Endothelial cell of umbilical vein (primary cell): ENCODE data around the gene FOXP1. TPM values are rescaled to one million over a fixed set of nuclear protein-coding genes. Genes with fewer than 3 reads are reported as not detected.

Experiments used
- BruUV-seq: library from RNA; stranded (reverse); fragments of 400-500 nt; replicated peaks from 2 replicates; lab custom pipeline; 2021; lab: Mats Ljungman, UMichigan
- CTCF ChIA-PET: fragments of 300-600, 350-600 bp; sonication (Branson Sonifier 250); formaldehyde crosslinking; loops from one replicate; lab custom pipeline; 2021; ENCODE audit warnings: antibody characterized with exemption, inconsistent platforms; lab: Charles Lee
- POLR2A ChIA-PET: fragments of 300-600, 350-600 bp; sonication (Branson Sonifier 250); formaldehyde crosslinking; loops from one replicate; lab custom pipeline; 2021; ENCODE audit warnings: antibody characterized with exemption, inconsistent platforms; lab: Charles Lee
- DNase-seq: peaks from one replicate; pipeline ENCODE4 v3.0.0-alpha.2; 2011; ENCODE audit warnings: low read depth, low spot score
- FAIRE-seq: peaks from 2 replicates; lab custom pipeline; 2011; peaks lifted over from hg19 to GRCh38; lab: Jason Lieb, UNC
- H2AFZ ChIP-seq: 2 replicates; pipeline ENCODE4 v1.6.0; 2012; ENCODE audit warnings: low read depth, low read length, control low read depth, inconsistent platforms
- H3K27ac ChIP-seq: 2 replicates; pipeline ENCODE4 v1.5.1; 2011; ENCODE audit warnings: low read depth, mild to moderate bottlenecking, control low read depth, low read length, moderate library complexity; ENCODE audit not compliant: insufficient read depth
- H3K27me3 ChIP-seq, 2 experiments: 2 replicates each; pipeline versions ENCODE4 v1.6.0 to v1.6.1; 2011; ENCODE audit warnings: low read length in 2 of 2, mixed read lengths in 1 of 2; ENCODE audit not compliant: control insufficient read depth in 2 of 2, insufficient read depth in 2 of 2
- H3K36me3 ChIP-seq, 2 experiments: 2 replicates in 1 of 2; 3 replicates in 1 of 2; pipeline ENCODE4 v1.5.1; 2011; ENCODE audit warnings: low read length in 2 of 2, mild to moderate bottlenecking in 1 of 2, moderate library complexity in 1 of 2; ENCODE audit not compliant: control insufficient read depth in 2 of 2, insufficient read depth in 2 of 2; ENCODE audit errors: extremely low read depth in 1 of 2
- H3K4me1 ChIP-seq: 3 replicates; pipeline ENCODE4 v1.5.1; 2011; ENCODE audit warnings: mild to moderate bottlenecking, low read length; ENCODE audit not compliant: control insufficient read depth, insufficient read depth; ENCODE audit errors: extremely low read depth
- H3K4me2 ChIP-seq: 2 replicates; pipeline ENCODE4 v1.6.1; 2011; ENCODE audit warnings: low read length, control low read depth, mixed read lengths; ENCODE audit not compliant: insufficient read depth
- H3K4me3 ChIP-seq, 3 experiments: fragments of 200-600 bp in 1 of 3; sonication (generic), shearing (Covaris generic) in 1 of 3; replicated peaks in 1 of 3; 2 replicates each; pipeline ENCODE4 v1.5.1; 2011 to 2016; ENCODE audit warnings: control low read depth in 3 of 3, low read length in 3 of 3, mild to moderate bottlenecking in 2 of 3, inconsistent platforms in 1 of 3, low read depth in 1 of 3, moderate library complexity in 1 of 3; ENCODE audit not compliant: insufficient read depth in 1 of 3
- H3K79me2 ChIP-seq: 2 replicates; pipeline ENCODE4 v1.6.0; 2012; ENCODE audit warnings: low read length, inconsistent platforms; ENCODE audit not compliant: control insufficient read depth, insufficient read depth
- H3K9ac ChIP-seq: replicated peaks from 2 replicates; pipeline ENCODE3; 2011; ENCODE audit warnings: low read length, control low read depth; ENCODE audit not compliant: insufficient read depth; ENCODE audit errors: extremely low read depth
- H3K9me1 ChIP-seq: replicated peaks from 3 replicates; pipeline ENCODE4 v1.6.0; 2011; ENCODE audit warnings: mild to moderate bottlenecking, low read length; ENCODE audit not compliant: control insufficient read depth, insufficient read depth; ENCODE audit errors: extremely low read depth
- H3K9me3 ChIP-seq: replicated peaks from 2 replicates; pipeline ENCODE4 v1.5.1; 2012; ENCODE audit warnings: low read length, inconsistent platforms; ENCODE audit not compliant: control insufficient read depth, insufficient read depth
- H4K20me1 ChIP-seq: replicated peaks from 2 replicates; pipeline ENCODE3; 2011; ENCODE audit warnings: mild to moderate bottlenecking, low read length; ENCODE audit not compliant: control insufficient read depth, insufficient read depth; ENCODE audit errors: extremely low read depth
- EZH2 ChIP-seq: IDR thresholded peaks from 2 replicates; pipeline ENCODE4 v1.6.1; 2012; ENCODE audit warnings: borderline replicate concordance, low read depth, mild to moderate bottlenecking, moderate library complexity, low read length, inconsistent platforms; ENCODE audit not compliant: severe bottlenecking
- FOS ChIP-seq: IDR thresholded peaks from 2 replicates; pipeline ENCODE4 v1.6.1; 2011; ENCODE audit warnings: mild to moderate bottlenecking, low read length, moderate library complexity, borderline replicate concordance; ENCODE audit not compliant: insufficient read depth
- GATA2 ChIP-seq: IDR thresholded peaks from 2 replicates; pipeline ENCODE4 v1.7.0; 2011; ENCODE audit warnings: low read depth, mild to moderate bottlenecking, moderate library complexity, mixed read lengths, low read length; ENCODE audit not compliant: insufficient read length, insufficient read depth
- JUN ChIP-seq: IDR thresholded peaks from 2 replicates; pipeline ENCODE4 v1.6.1; 2011; ENCODE audit warnings: borderline replicate concordance, low read depth; ENCODE audit not compliant: insufficient read length, insufficient read depth
- MYC ChIP-seq: IDR thresholded peaks from one replicate; pipeline ENCODE4 v1.6.1; 2011; ENCODE audit warnings: mild to moderate bottlenecking, low read depth, low read length
- POLR2A ChIP-seq: IDR thresholded peaks from 2 replicates; pipeline ENCODE4 v1.6.1; 2012; ENCODE audit warnings: low read depth, mild to moderate bottlenecking, control low read depth, low read length
- POLR2AphosphoS5 ChIP-seq: IDR thresholded peaks from 2 replicates; pipeline ENCODE4 v1.6.1; 2012; ENCODE audit warnings: low read depth, mild to moderate bottlenecking, control low read depth, low read length, moderate library complexity; ENCODE audit not compliant: insufficient read depth
- dilution Hi-C: fragments of 300-500 bp; cut with MboI; formaldehyde crosslinking; loops from one replicate; pipeline ENCODE4 v1.15.0; 2019; ENCODE audit warnings: low sequenced_read_pairs; ENCODE audit not compliant: extremely low pct_ligation_motif_present
- intact Hi-C: fragments of 100-400 bp; cut with micrococcal nuclease; formaldehyde crosslinking; loops from one replicate; pipeline ENCODE4 v1.10.0; 2022
- polyA plus RNA-seq, 4 experiments: library from polyadenylated mRNA; depleted of rRNA in 3 of 4; stranded (reverse) in 3 of 4; unstranded in 1 of 4; fragments of >200 nt; gene quantifications; 2 replicates each; pipeline versions ENCODE4 v1.2.1 to v1.2.3, GENCODE V29; 2011 to 2012; ENCODE audit warnings: missing spikeins in 1 of 4
- total RNA-seq: library from RNA; stranded (reverse); gene quantifications from 2 replicates; pipeline ENCODE4 v1.2.3, GENCODE V29; 2021
- TF ChIP-seq, protein P1 (sequence below), 2 donors: IDR thresholded peaks; 1 replicate in 1 of 2; 2 replicates in 1 of 2; pipeline ENCODE4 v1.5.1; 2011; ENCODE audit warnings: low read length in 2 of 2, mild to moderate bottlenecking in 2 of 2, moderate library complexity in 2 of 2, control low read depth in 1 of 2, inconsistent platforms in 1 of 2, low read depth in 1 of 2; ENCODE audit not compliant: insufficient read depth in 1 of 2; ENCODE audit errors: extremely low read depth in 1 of 2
- TF ChIP-seq, protein P2 (sequence below): IDR thresholded peaks from 2 replicates; pipeline ENCODE4 v1.6.1; 2011; ENCODE audit not compliant: insufficient read depth, insufficient read length

Gene FOXP1
- total and polyA plus RNA-seq, 2 donors (not counting 3 experiments of a cell fraction or from before 2014, with no cell fraction given), result 41.0 to 107 TPM

DNA sequence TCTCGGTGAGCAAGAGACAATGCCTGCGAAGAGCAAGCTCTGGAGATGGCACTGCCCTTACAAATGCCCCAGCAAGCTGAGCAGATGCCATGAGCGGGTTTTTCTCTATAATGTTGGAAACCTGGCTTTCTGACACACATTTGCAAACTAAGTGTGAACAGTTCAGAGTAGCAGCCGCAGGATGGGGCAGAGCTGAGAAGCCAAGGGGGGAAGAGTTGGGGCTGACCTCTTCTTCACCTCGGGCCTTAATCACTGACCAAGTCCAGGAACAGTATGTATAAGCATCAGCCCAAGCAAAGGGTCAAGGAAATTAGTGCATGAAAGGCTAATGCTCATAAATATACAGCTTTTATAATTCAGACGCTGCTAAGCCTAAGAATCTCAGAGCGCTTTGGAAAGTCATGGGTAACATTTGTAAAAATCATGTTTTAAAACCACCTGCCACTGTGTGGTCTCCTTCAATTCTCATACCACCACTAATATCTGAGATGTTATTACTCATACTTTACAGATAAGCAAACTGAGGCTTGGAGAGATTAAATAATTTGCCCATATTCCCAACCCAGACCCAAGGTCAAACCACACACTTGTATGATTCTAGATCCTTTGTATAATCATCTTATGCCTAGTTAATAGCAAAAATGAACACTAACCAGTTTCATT lies 603.4 kb downstream of the FOXP1 start:
- H3K27me3 ChIP-seq, result no peaks in the 10 kb centered on the region
- no peak overlapping the region for H3K27ac ChIP-seq
- intact Hi-C loops, result no loop called here
- no TSS peak for BruUV-seq
- no peaks in the 10 kb centered on the region for H4K20me1 ChIP-seq
- no peak overlapping the region for H2AFZ ChIP-seq
- ChIA-PET CTCF (interaction anchor here (0.9 to 1.3 kb wide), 2 partner anchors 42 to 263 kb away, joined by 3 read pairs; no protein-coding TSS in a partner anchor), POLR2A (no interaction called here)
- no peak overlapping the region for H3K4me2 ChIP-seq
- TF ChIP-seq, protein P1, sequence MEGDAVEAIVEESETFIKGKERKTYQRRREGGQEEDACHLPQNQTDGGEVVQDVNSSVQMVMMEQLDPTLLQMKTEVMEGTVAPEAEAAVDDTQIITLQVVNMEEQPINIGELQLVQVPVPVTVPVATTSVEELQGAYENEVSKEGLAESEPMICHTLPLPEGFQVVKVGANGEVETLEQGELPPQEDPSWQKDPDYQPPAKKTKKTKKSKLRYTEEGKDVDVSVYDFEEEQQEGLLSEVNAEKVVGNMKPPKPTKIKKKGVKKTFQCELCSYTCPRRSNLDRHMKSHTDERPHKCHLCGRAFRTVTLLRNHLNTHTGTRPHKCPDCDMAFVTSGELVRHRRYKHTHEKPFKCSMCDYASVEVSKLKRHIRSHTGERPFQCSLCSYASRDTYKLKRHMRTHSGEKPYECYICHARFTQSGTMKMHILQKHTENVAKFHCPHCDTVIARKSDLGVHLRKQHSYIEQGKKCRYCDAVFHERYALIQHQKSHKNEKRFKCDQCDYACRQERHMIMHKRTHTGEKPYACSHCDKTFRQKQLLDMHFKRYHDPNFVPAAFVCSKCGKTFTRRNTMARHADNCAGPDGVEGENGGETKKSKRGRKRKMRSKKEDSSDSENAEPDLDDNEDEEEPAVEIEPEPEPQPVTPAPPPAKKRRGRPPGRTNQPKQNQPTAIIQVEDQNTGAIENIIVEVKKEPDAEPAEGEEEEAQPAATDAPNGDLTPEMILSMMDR (IDR thresholded peaks at IDR 0.05; ENCODE audit: extremely low read depth in 1 of 2, insufficient read depth in 1 of 2, low read depth in 1 of 2, low read length in 2 of 2), result no peak
- no peak for TF ChIP-seq JUN
- no peak for TF ChIP-seq MYC
- TF ChIP-seq POLR2A, result no peak
- no peak for TF ChIP-seq FOS
- TF ChIP-seq POLR2AphosphoS5, result no peak
- TF ChIP-seq, protein P2, sequence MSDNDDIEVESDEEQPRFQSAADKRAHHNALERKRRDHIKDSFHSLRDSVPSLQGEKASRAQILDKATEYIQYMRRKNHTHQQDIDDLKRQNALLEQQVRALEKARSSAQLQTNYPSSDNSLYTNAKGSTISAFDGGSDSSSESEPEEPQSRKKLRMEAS, result no peak
- no peak for TF ChIP-seq EZH2
- TF ChIP-seq GATA2, result no peak
- dilution Hi-C loops, result no loop called here
- H3K79me2 ChIP-seq, result peaks cover 24% of the 10 kb centered on the region
- DNase-seq (no peak), FAIRE-seq (no peak)
- H3K4me1 ChIP-seq, result peaks cover 46% of the 10 kb centered on the region
- H3K9ac ChIP-seq, result no peak overlapping the region
- H3K9me1 ChIP-seq, result no peaks in the 10 kb centered on the region
- H3K4me3 ChIP-seq, result no peak overlapping the region
- peaks cover 22 to 24% of the 10 kb centered on the region in 2 experiments for H3K36me3 ChIP-seq
- no peaks in the 10 kb centered on the region for H3K9me3 ChIP-seq
